Gastroesophageal sphincter (tissue), 4 donors: ENCODE results near the gene ATP5F1E. TPM values are rescaled to one million over a fixed set of nuclear protein-coding genes. Genes with fewer than 3 reads are reported as not detected.

Experiments used
- ATAC-seq: fragments of 150-250 bp; one replicate; pipeline ENCODE4 v1.9.1; 2016; ENCODE audit warnings: mild to moderate bottlenecking, moderate library complexity
- H3K27ac ChIP-seq, 4 donors: fragments of 200-600 bp; sonication (generic) in 3 of 4; 1 replicate in 3 of 4; 2 replicates in 1 of 4; pipeline ENCODE4 v1.5.1; 2016 to 2019
- H3K27me3 ChIP-seq: fragments of 200-600 bp; sonication (generic); one replicate; pipeline ENCODE4 v1.5.1; 2019
- H3K36me3 ChIP-seq, 2 donors: fragments of 200-600 bp; sonication (generic); one replicate each; pipeline ENCODE4 v1.5.1; 2019; ENCODE audit warnings: control low read depth in 1 of 2
- H3K4me1 ChIP-seq, 3 donors: fragments of 200-600 bp; sonication (generic); 1 replicate in 2 of 3; 2 replicates in 1 of 3; pipeline ENCODE4 v1.5.1; 2016 to 2019; ENCODE audit warnings: control low read depth in 2 of 3
- H3K4me3 ChIP-seq, 2 donors: fragments of 200-600 bp; sonication (generic); one replicate each; pipeline ENCODE4 v1.5.1; 2019; ENCODE audit warnings: mild to moderate bottlenecking in 1 of 2, moderate library complexity in 1 of 2
- H3K9me3 ChIP-seq, 3 donors: fragments of 200-600 bp; sonication (generic); one replicate each; pipeline ENCODE4 v1.5.1; 2017 to 2019; ENCODE audit warnings: control low read depth in 2 of 3
- EP300 ChIP-seq: sonication (generic); formaldehyde crosslinking; IDR thresholded peaks from one replicate; pipeline ENCODE4 v1.6.1; 2017; ENCODE audit warnings: antibody characterized with exemption, mild to moderate bottlenecking
- POLR2A ChIP-seq, 2 donors: fragments of 450-650 bp; IDR thresholded peaks; one replicate each; pipeline ENCODE4 v1.6.1; 2017; ENCODE audit warnings: antibody characterized with exemption in 2 of 2, mild to moderate bottlenecking in 2 of 2, moderate library complexity in 1 of 2
- POLR2AphosphoS5 ChIP-seq: sonication (generic); formaldehyde crosslinking; IDR thresholded peaks from one replicate; pipeline ENCODE4 v1.6.1; 2017; ENCODE audit warnings: antibody characterized with exemption
- WGBS, 2 donors: methylation state at CpG; one replicate each; pipeline ENCODE4 v1.1.5; 2018; ENCODE audit warnings: low coverage in 1 of 2; 5-methylcytosine and 5-hydroxymethylcytosine counted together
- total RNA-seq, 4 donors: library from RNA; depleted of rRNA; stranded (reverse); fragments of >200 nt; gene quantifications; one replicate each; pipeline ENCODE4 v1.1.0, GENCODE V29; 2016
- TF ChIP-seq, protein P1 (sequence below), 4 experiments: fragments of 200-600 bp in 2 of 4; fragments of 450-650 bp in 2 of 4; sonication (generic) in 1 of 4; IDR thresholded peaks; one replicate each; pipeline ENCODE4 v1.5.1; 2017 to 2019; ENCODE audit warnings: antibody characterized with exemption in 4 of 4, mild to moderate bottlenecking in 2 of 4, moderate library complexity in 2 of 4

ATP5F1E gene
- total RNA-seq, 4 donors from 2014 or later: 23.1 to 40.6 (median 35.4) TPM

DNA sequence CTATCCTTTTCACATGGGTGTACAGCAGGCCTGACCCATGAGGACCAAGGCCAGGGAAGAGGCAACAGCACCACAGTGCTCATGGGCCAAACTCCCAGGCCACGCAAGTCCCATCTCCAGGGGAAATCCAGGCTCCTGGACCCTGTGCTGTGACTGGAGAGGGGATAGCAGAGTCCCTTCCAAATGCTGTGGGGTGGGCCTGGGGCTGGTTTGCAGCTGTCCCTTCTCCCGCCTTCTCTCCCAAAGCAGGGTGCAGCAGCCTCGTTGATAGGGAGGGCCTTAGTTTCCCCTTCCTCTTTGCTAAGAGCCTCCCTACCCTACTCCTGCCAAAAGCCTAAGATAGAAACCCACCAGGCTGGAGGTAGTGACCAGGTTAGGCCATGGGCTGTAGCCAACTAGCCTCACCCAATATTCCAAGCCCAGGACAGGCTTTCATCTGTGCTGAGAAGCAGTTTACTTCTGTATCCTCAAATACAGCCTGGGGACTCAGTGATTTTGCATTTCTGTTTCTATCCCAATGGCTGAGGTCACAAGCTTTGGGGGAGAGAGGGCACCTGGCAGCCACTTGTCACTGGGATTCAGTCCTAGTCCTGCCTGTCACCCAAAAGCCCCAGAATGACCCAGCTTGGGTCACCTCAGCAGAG is 26.5 kb downstream of the ATP5F1E start:
- no peak for ATAC-seq
- WGBS, 2 donors: 80% methylated on average over 1 of the region's 3 CpGs; no CpG with 5 or more reads in 1 of the 2 donors
- peak overlapping the region; percentile 73 to 91 for H3K4me3 ChIP-seq
- no peaks in the 10 kb centered on the region for H3K9me3 ChIP-seq
- no peak for TF ChIP-seq POLR2AphosphoS5
- TF ChIP-seq, protein P1, sequence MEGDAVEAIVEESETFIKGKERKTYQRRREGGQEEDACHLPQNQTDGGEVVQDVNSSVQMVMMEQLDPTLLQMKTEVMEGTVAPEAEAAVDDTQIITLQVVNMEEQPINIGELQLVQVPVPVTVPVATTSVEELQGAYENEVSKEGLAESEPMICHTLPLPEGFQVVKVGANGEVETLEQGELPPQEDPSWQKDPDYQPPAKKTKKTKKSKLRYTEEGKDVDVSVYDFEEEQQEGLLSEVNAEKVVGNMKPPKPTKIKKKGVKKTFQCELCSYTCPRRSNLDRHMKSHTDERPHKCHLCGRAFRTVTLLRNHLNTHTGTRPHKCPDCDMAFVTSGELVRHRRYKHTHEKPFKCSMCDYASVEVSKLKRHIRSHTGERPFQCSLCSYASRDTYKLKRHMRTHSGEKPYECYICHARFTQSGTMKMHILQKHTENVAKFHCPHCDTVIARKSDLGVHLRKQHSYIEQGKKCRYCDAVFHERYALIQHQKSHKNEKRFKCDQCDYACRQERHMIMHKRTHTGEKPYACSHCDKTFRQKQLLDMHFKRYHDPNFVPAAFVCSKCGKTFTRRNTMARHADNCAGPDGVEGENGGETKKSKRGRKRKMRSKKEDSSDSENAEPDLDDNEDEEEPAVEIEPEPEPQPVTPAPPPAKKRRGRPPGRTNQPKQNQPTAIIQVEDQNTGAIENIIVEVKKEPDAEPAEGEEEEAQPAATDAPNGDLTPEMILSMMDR (IDR thresholded peaks at IDR 0.05): no peak
- no peak for TF ChIP-seq POLR2A (IDR thresholded peaks at IDR 0.05)
- no peak for TF ChIP-seq EP300
- peak overlapping the region in 3 of 4 donors; percentile 87 to 91 (median 89) for H3K27ac ChIP-seq
- peaks cover 0 to 37% of the 10 kb centered on the region in 2 donors for H3K36me3 ChIP-seq
- peaks cover 0 to 50% (median 28%) of the 10 kb centered on the region in 3 donors for H3K4me1 ChIP-seq
- no peaks in the 10 kb centered on the region for H3K27me3 ChIP-seq

DNA sequence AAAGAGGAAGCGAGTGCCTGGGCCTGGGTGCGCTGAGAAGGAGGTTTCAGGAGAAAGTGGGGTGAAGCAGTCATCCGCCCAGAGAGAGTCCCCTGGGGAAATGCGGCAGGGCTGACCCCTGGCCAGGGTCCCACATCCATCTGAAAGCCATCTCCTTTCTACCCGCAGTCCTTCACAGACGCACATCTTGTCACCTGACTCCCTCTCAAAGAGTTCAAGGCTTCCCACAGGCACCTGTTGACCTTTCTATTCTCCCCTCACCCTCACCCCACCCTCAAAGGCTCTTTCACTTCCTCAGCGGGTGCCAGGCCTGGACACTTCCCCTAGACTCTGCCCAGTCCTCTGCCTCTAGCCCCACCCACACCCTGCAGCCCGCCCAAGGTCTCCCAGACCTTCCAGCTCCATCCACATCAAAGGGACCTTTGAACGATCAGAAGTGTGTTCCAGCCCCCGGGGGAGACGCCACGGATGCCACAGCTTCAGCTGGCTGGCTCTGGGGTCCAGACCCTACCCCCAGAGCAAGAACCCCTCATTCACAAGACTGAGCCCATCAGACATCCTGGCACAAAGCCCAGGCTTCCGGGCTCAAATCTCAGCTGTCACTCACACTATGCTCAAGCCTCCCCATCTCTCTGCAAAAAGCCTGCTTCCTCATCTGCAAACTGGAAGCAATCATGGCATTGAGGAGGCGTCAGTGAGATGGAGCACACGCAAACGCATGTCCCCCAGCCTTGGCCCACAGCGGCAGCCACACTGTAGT is 27.2 kb downstream of the ATP5F1E start:
- Histone ChIP-seq H3K27ac (peak overlapping the region in 3 of 4 donors; percentile 87 to 91 (median 89)), H3K4me3 (peak overlapping the region in 1 of 2 donors; percentile 91), H3K9me3 (no peaks in the 10 kb centered on the region), H3K27me3 (no peaks in the 10 kb centered on the region), H3K36me3 (peaks cover 0 to 44% of the 10 kb centered on the region in 2 donors), H3K4me1 (peaks cover 0 to 50% (median 28%) of the 10 kb centered on the region in 3 donors)
- ATAC-seq: peak; percentile 37
- TF ChIP-seq POLR2A (IDR thresholded peaks at IDR 0.05) (no peak), POLR2AphosphoS5 (no peak), EP300 (no peak)
- TF ChIP-seq, protein P1 (IDR thresholded peaks at IDR 0.05): no peak
- WGBS, 2 donors: 55 to 64% methylated on average over 2 to 6 of the region's 17 CpGs

DNA sequence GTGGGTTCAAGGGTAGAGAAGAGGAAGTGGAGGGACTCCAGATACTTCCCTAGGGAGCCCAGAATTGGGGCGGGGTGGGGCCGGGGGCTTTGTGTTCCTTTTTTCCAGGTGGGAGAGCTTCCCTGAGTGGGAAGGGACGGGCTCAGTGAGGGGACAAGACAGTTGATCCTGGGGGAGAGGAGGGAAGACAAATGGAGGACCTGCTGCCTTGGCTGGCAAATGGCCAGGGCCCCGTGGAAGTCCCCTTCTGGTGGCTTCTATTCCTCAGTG is 27.7 kb downstream of the ATP5F1E start:
- 80% methylated on average over 1 of the region's 4 CpGs for WGBS, 2 donors
- H3K27ac ChIP-seq: peak overlapping the region in 3 of 4 donors; percentile 87 to 91 (median 89)
- ATAC-seq: no peak
- no peaks in the 10 kb centered on the region for H3K27me3 ChIP-seq
- peaks cover 0 to 49% of the 10 kb centered on the region in 2 donors for H3K36me3 ChIP-seq
- H3K9me3 ChIP-seq: no peaks in the 10 kb centered on the region
- peaks cover 0 to 50% (median 28%) of the 10 kb centered on the region in 3 donors for H3K4me1 ChIP-seq
- no peak overlapping the region for H3K4me3 ChIP-seq
- TF ChIP-seq POLR2A (IDR thresholded peaks at IDR 0.05): no peak
- no peak for TF ChIP-seq EP300
- TF ChIP-seq POLR2AphosphoS5: no peak
- TF ChIP-seq, protein P1 (IDR thresholded peaks at IDR 0.05): no peak

DNA sequence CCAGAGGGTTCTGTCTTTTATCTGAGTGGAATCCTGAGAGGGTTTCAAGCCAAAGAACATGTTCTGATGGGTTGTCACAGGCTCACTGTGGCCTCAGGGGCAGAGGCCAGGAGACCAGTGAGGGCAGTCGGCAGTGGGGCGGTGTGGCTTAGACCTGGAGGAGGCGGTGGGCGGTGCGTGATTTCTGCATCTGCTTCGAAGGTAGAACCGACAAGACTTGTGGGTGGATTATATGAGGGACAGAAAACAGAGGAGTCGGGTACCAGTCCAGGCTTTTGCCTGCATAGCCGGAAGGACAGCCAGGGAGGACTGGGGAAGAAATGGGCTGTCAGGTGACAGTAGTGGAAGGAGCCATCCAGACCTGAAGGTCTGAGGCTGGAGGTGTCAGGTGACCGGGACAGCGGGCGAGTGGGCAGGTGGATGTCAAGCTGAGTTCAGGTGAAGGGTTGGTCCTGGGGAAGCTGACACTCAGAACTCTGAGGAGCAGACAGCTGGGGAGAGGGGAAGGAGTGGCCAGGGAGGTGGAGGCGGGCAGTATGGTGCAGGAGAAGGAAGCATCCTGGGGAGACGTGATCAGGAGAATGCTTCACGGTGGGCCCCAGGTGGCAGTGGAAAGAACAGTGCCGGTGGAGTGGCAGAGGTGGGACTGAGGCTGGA is 28.2 kb downstream of the ATP5F1E start:
- H3K4me1 ChIP-seq: peaks cover 0 to 50% (median 28%) of the 10 kb centered on the region in 3 donors

More for the DNA sequence above, 28.2 kb downstream of the ATP5F1E start:
- Histone ChIP-seq H3K27ac (peak overlapping the region in 3 of 4 donors; percentile 87 to 91 (median 89)), H3K27me3 (no peaks in the 10 kb centered on the region), H3K4me3 (no peak overlapping the region), H3K9me3 (no peaks in the 10 kb centered on the region), H3K36me3 (peaks cover 0 to 54% of the 10 kb centered on the region in 2 donors)
- no peak for ATAC-seq
- 81 to 97% methylated on average over 6 to 13 of the region's 16 CpGs for WGBS, 2 donors
- no peak for TF ChIP-seq EP300
- no peak for TF ChIP-seq POLR2AphosphoS5
- no peak for TF ChIP-seq POLR2A (IDR thresholded peaks at IDR 0.05)
- TF ChIP-seq, protein P1 (IDR thresholded peaks at IDR 0.05): no peak
